ENCODE results near the gene TBX15.

The TBX15 gene

DNA sequence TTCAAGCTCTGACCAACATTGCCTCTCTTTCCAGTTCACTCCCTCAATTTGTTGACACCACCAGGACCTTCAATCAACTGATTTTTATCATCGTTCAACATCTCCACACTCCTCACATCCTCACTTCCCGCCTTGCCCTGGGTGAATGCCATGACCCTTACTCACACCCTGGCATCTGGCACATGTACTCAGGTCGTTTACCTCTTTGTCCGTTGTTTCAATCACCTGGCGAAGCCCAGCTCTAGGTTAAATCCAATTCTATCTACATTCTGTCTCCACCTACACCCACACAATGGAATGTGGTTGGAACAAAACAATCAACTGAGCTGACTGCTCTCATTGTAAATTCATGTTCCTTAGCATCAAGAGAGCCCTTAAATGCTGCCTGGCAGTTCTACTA, 24.2 kb upstream of the TBX15 start:
- no peaks in the 10 kb centered on the region for H3K9me2 ChIP-seq (replicated peaks; ENCODE audit: insufficient read depth, low read length)
- H3K9me3 ChIP-seq (ENCODE audit: insufficient read depth, low read length) = no peaks in the 10 kb centered on the region
- H3K36me3 ChIP-seq (ENCODE audit: low read length) = no peaks in the 10 kb centered on the region
- H3K4me3 ChIP-seq (ENCODE audit: insufficient read depth, low read length, poor library complexity, severe bottlenecking) = no peak overlapping the region
- H2AFZ ChIP-seq (ENCODE audit: low read depth, low read length, severe bottlenecking) = no peak overlapping the region
- no peak overlapping the region for H3K9ac ChIP-seq (ENCODE audit: low read length)
- H3K79me2 ChIP-seq (ENCODE audit: insufficient read depth, low read length) = no peaks in the 10 kb centered on the region
- no peak overlapping the region for H3K27ac ChIP-seq (ENCODE audit: low read depth, low read length)
- no peak for TF ChIP-seq EZH2phosphoT487 (conservative IDR thresholded peaks at IDR 0.05; ENCODE audit: low read length)
- TF ChIP-seq, protein P1, sequence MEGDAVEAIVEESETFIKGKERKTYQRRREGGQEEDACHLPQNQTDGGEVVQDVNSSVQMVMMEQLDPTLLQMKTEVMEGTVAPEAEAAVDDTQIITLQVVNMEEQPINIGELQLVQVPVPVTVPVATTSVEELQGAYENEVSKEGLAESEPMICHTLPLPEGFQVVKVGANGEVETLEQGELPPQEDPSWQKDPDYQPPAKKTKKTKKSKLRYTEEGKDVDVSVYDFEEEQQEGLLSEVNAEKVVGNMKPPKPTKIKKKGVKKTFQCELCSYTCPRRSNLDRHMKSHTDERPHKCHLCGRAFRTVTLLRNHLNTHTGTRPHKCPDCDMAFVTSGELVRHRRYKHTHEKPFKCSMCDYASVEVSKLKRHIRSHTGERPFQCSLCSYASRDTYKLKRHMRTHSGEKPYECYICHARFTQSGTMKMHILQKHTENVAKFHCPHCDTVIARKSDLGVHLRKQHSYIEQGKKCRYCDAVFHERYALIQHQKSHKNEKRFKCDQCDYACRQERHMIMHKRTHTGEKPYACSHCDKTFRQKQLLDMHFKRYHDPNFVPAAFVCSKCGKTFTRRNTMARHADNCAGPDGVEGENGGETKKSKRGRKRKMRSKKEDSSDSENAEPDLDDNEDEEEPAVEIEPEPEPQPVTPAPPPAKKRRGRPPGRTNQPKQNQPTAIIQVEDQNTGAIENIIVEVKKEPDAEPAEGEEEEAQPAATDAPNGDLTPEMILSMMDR (IDR thresholded peaks at IDR 0.05; ENCODE audit: insufficient read depth, low read length, poor library complexity, severe bottlenecking) = no peak
- H3K4me2 ChIP-seq (ENCODE audit: low read depth, low read length, poor library complexity, severe bottlenecking) = no peak overlapping the region
- H3F3A ChIP-seq (ENCODE audit: insufficient read depth) = no peaks in the 10 kb centered on the region
- no peaks in the 10 kb centered on the region for H4K20me1 ChIP-seq (ENCODE audit: low read depth, low read length)
- no peaks in the 10 kb centered on the region for H3K27me3 ChIP-seq (ENCODE audit: low read length)

DNA sequence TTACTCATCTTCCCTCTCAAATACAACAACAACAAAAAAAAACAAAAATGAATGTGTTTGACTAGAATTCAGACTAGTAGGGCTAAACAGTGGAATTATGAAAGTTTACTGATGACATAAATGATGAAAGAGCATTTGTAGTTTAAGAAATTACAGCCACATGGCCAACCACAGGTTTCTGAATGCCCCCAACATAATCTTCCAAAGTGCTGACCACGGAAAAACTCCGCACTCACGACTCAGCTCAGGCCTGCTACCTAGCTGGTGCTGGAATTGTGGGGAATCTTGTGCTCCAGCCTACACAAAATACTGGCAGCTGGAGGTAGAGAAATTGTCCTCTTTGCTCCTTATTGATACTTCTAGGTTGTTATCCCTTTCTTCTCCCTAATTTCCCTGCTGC, 23.6 kb upstream of the TBX15 start:
- TF ChIP-seq EZH2phosphoT487 (conservative IDR thresholded peaks at IDR 0.05; ENCODE audit: low read length) = no peak
- TF ChIP-seq, protein P1 (IDR thresholded peaks at IDR 0.05; ENCODE audit: insufficient read depth, low read length, poor library complexity, severe bottlenecking) = no peak
- H3K9ac ChIP-seq (ENCODE audit: low read length) = no peak overlapping the region
- no peaks in the 10 kb centered on the region for H3K27me3 ChIP-seq (ENCODE audit: low read length)
- H3K27ac ChIP-seq (ENCODE audit: low read depth, low read length) = no peak overlapping the region
- H3K9me2 ChIP-seq (replicated peaks; ENCODE audit: insufficient read depth, low read length) = no peaks in the 10 kb centered on the region
- no peaks in the 10 kb centered on the region for H3F3A ChIP-seq (ENCODE audit: insufficient read depth)
- no peaks in the 10 kb centered on the region for H3K36me3 ChIP-seq (ENCODE audit: low read length)
- H3K9me3 ChIP-seq (ENCODE audit: insufficient read depth, low read length) = no peaks in the 10 kb centered on the region
- no peak overlapping the region for H3K4me2 ChIP-seq (ENCODE audit: low read depth, low read length, poor library complexity, severe bottlenecking)
- no peaks in the 10 kb centered on the region for H3K79me2 ChIP-seq (ENCODE audit: insufficient read depth, low read length)
- H4K20me1 ChIP-seq (ENCODE audit: low read depth, low read length) = no peaks in the 10 kb centered on the region
- H3K4me3 ChIP-seq (ENCODE audit: insufficient read depth, low read length, poor library complexity, severe bottlenecking) = no peak overlapping the region
- no peak overlapping the region for H2AFZ ChIP-seq (ENCODE audit: low read depth, low read length, severe bottlenecking)

DNA sequence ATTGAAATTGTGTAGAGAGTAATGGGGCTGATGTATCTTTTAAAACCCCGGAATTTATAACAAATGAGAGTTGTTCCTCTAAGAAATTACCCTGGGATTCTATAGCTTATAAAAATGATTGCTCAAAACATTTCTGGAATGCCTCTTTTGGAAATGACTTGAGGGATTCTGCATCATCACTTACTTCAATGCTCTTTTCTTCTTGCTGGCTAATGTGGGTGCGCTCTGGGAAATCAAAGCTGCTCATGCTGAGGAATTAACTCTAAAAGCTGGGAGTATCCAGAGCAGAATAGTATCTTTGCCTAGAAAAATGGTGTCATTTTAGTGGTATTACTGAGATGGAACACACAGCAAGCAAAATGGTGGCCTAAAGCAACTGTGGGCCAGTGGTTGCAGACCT, 23.0 kb upstream of the TBX15 start:
- H3F3A ChIP-seq (ENCODE audit: insufficient read depth) = no peaks in the 10 kb centered on the region
- H3K79me2 ChIP-seq (ENCODE audit: insufficient read depth, low read length) = no peaks in the 10 kb centered on the region
- H4K20me1 ChIP-seq (ENCODE audit: low read depth, low read length) = no peaks in the 10 kb centered on the region
- H3K36me3 ChIP-seq (ENCODE audit: low read length) = no peaks in the 10 kb centered on the region
- no peak overlapping the region for H3K4me3 ChIP-seq (ENCODE audit: insufficient read depth, low read length, poor library complexity, severe bottlenecking)
- H3K9me2 ChIP-seq (replicated peaks; ENCODE audit: insufficient read depth, low read length) = no peaks in the 10 kb centered on the region
- no peaks in the 10 kb centered on the region for H3K9me3 ChIP-seq (ENCODE audit: insufficient read depth, low read length)
- H2AFZ ChIP-seq (ENCODE audit: low read depth, low read length, severe bottlenecking) = no peak overlapping the region
- no peaks in the 10 kb centered on the region for H3K27me3 ChIP-seq (ENCODE audit: low read length)
- no peak overlapping the region for H3K9ac ChIP-seq (ENCODE audit: low read length)
- no peak overlapping the region for H3K4me2 ChIP-seq (ENCODE audit: low read depth, low read length, poor library complexity, severe bottlenecking)
- no peak overlapping the region for H3K27ac ChIP-seq (ENCODE audit: low read depth, low read length)
- no peak for TF ChIP-seq EZH2phosphoT487 (conservative IDR thresholded peaks at IDR 0.05; ENCODE audit: low read length)

DNA sequence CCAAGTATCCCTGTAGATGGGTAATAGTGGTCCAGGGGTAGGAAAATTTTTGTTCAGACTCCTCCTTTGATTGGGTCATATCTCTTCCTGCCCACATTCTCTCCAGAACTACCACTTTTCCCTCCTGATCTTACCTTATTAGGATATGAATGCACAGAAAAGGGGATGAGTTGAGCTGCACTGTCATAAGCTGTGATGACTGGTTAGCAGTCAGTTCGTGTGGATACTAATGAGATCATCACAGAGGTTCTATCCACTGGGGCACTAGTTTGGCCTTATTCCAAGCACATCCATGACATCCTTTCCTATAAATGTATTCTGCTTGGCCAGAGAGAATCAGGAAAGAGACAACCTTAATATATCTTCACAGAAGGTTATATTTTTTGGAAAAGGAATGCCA, 22.1 kb upstream of the TBX15 start:
- Histone ChIP-seq H3K27me3 (ENCODE audit: low read length) (no peaks in the 10 kb centered on the region), H3K4me3 (ENCODE audit: insufficient read depth, low read length, poor library complexity, severe bottlenecking) (no peak overlapping the region), H3K4me2 (ENCODE audit: low read depth, low read length, poor library complexity, severe bottlenecking) (no peak overlapping the region), H3K36me3 (ENCODE audit: low read length) (no peaks in the 10 kb centered on the region), H3K27ac (ENCODE audit: low read depth, low read length) (no peak overlapping the region), H3F3A (ENCODE audit: insufficient read depth) (no peaks in the 10 kb centered on the region), H3K9me2 (replicated peaks; ENCODE audit: insufficient read depth, low read length) (no peaks in the 10 kb centered on the region), H4K20me1 (ENCODE audit: low read depth, low read length) (no peaks in the 10 kb centered on the region), H3K9me3 (ENCODE audit: insufficient read depth, low read length) (no peaks in the 10 kb centered on the region), H3K9ac (ENCODE audit: low read length) (no peak overlapping the region), H2AFZ (ENCODE audit: low read depth, low read length, severe bottlenecking) (no peak overlapping the region), H3K79me2 (ENCODE audit: insufficient read depth, low read length) (no peaks in the 10 kb centered on the region)
- TF ChIP-seq, protein P1 (IDR thresholded peaks at IDR 0.05; ENCODE audit: insufficient read depth, low read length, poor library complexity, severe bottlenecking) = no peak
- no peak for TF ChIP-seq EZH2phosphoT487 (conservative IDR thresholded peaks at IDR 0.05; ENCODE audit: low read length)

Measured in SU-DHL-6 (cell line).